Activated T-helper 2 cell treated with anti-CD3 and anti-CD28 coated beads, Interferon-gamma antibody, Interleukin-2, Interleukin-4, amounts not matched to agents 10 μg/mL and 5 μg/mL and 100 μg/mL, durations not matched to agents 14 hours and 24 hours and 36 hours (primary cell): ENCODE results near the gene CCDC178. TPM values are rescaled to one million over a fixed set of nuclear protein-coding genes. Genes with fewer than 3 reads are reported as not detected.

Source experiments
- DNase-seq: peaks from one replicate; pipeline ENCODE4 v3.0.0; 2021; ENCODE audit warnings: low spot score
- H3K27ac Mint-ChIP-seq: one replicate; pipeline ENCODE4 v1.8.0; 2021; ENCODE audit warnings: mixed read lengths
- H3K27me3 Mint-ChIP-seq: one replicate; pipeline ENCODE4 v1.8.0; 2021; ENCODE audit warnings: low read depth, mixed read lengths
- H3K36me3 Mint-ChIP-seq: one replicate; pipeline ENCODE4 v1.8.0; 2021; ENCODE audit warnings: low read depth, mixed read lengths
- H3K4me1 Mint-ChIP-seq: one replicate; pipeline ENCODE4 v1.8.0; 2021; ENCODE audit warnings: low read depth, mixed read lengths
- H3K4me3 Mint-ChIP-seq: one replicate; pipeline ENCODE4 v1.8.0; 2021; ENCODE audit warnings: low read depth, mild to moderate bottlenecking, moderate library complexity, mixed read lengths
- H3K9me3 Mint-ChIP-seq: one replicate; pipeline ENCODE4 v1.8.0; 2021; ENCODE audit warnings: mixed read lengths
- intact Hi-C: fragments of 100-400 bp; cut with micrococcal nuclease; formaldehyde crosslinking; loops from one replicate; pipeline ENCODE4 v1.15.1; 2023
- total RNA-seq: library from RNA; stranded (reverse); gene quantifications from 2 replicates; pipeline ENCODE4 v1.2.3, GENCODE V29; 2022

The CCDC178 gene, protein sequence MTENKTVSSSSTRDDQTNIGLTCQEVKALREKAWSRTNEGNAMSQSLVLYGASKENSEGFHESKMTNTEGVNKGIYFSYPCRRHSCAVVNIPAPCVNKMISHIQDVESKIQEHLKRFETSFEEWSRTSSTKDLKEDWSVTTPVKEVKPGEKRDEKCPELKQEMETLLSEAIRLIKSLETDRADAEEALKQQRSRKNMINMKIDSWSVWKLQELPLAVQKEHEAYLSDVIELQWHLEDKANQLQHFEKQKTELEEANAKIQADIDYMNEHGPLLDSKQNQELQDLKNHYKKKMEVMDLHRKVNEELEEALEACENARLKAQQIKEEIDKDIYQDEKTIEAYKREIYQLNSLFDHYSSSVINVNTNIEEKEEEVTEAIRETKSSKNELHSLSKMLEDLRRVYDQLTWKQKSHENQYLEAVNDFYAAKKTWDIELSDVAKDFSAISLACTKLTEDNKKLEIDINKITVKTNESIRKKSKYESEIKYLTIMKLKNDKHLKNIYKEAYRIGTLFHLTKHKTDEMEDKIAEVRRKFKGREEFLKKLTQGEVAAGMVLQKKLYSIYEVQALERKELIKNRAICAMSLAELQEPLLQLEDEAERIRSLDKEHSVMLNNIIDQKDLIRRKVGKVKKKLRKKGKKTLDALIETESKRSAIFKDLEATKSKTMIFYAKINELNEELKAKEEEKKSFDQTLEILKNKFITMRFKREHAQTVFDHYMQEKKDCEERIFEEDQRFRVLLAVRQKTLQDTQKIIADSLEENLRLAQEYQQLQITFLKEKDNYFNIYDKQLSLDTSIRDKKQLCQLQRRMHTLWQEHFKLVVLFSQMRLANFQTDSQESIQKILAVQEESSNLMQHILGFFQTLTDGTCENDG
- total RNA-seq, result not detected in 2 replicates

DNA sequence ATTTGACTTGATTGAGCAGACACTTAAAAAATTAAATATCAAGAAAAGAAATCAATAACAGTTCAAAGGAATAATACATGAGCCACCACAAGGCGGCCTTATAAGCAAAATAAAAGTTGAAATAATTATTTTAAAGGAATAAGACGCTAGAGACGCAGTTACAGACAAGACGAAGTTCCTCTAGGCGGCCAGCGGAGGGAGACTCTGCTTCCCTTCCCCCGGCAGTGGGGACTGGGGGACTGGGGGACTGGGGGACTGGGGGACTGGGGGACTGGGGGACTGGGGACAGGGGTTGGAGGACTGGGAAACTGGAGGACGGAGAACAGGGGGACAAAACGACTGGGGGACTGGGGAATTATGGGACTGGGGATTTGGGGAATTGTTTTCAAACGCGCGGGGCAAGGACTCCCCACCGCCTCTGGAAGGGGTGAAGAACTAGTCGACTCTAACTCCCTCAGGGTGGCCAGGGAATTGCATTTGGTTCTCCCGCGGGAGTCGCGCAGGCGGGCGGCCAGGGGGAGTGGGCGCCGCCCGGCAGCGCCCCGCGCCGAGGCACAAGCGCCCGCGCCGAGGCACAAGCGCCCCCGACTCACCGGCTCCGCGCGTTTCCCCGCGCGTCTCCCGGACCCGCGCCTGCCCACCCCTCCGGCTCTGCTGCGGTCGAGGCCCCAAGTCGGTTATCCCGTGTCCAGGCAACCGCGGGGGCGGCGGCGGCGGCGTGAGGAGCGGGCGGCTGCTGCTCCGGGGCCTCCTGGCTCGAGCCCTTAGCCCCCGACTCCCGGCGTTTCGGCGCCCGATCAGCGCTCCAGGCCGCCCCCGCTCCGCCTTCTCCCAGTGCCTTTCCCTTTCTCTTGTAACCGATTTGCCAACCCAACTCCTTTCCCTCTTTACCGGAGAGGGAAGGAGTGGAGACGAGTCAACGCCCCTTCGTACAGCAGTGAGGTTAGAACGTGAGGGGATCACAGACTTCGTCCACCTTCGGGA lies at the start of gene CCDC178:
Gene CCDC178 (minus strand): TSS at position 662 of the 984 bp plus-strand sequence. CDS start 28,633 bp downstream, outside the sequence.
- H3K4me3 Mint-ChIP-seq, result no peak within 1 kb of the TSS
- no peaks in the 10 kb centered on the region for H3K36me3 Mint-ChIP-seq
- peaks cover 3% of the 10 kb centered on the region for H3K9me3 Mint-ChIP-seq
- H3K27me3 Mint-ChIP-seq, result peaks cover 12% of the 10 kb centered on the region
- no peak for DNase-seq
- intact Hi-C loops, result no loop called here
- no peak within 1 kb of the TSS for H3K27ac Mint-ChIP-seq
- no peaks in the 10 kb centered on the region for H3K4me1 Mint-ChIP-seq

DNA sequence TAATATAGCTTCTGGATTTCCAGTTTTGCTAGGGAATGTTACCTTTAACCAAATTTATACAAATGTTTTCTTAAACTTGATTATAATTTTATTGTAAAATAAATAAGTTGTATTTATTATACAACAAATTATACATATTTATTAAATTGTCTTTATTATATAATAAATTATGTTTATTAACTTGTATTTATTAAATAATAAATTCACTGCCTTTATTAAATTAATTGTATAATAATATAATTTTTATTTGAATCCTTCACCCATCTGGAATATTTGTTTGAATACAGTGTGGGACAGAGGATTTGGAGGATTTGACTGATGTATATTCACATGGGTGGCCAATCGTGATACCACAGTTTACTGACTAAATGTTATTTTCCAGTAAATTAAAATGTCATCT lies 43.4 kb upstream of the CCDC178 start:
- Mint-ChIP-seq H3K27me3 (no peaks in the 10 kb centered on the region), H3K4me1 (no peaks in the 10 kb centered on the region), H3K4me3 (no peak overlapping the region), H3K27ac (no peak overlapping the region), H3K36me3 (no peaks in the 10 kb centered on the region), H3K9me3 (peaks cover 5% of the 10 kb centered on the region)
- DNase-seq, result no peak
- intact Hi-C loops, result no loop called here

DNA sequence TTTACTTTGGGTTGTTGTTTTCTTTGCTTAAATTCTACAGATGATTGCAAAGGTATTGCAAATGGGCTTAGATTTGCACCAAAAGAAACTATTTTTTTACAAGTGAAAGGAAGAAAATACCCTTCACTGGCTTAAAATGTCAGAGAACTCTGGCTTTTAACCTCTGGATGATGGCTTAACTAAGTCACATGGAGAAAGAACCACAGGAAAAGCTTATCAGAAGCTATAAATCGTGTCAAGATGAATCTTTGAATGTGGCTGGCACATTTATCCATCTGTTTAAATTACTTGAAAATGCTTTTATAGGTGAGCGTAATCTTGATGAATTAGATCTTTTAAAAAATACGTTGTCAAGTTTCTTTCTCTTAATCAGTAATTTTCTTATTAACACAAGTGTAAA lies 32.0 kb upstream of the CCDC178 start:
- Mint-ChIP-seq H3K27me3 (no peaks in the 10 kb centered on the region), H3K4me1 (no peaks in the 10 kb centered on the region), H3K27ac (no peak overlapping the region), H3K9me3 (peaks cover 8% of the 10 kb centered on the region), H3K4me3 (no peak overlapping the region), H3K36me3 (no peaks in the 10 kb centered on the region)
- intact Hi-C loops, result no loop called here
- no peak for DNase-seq

DNA sequence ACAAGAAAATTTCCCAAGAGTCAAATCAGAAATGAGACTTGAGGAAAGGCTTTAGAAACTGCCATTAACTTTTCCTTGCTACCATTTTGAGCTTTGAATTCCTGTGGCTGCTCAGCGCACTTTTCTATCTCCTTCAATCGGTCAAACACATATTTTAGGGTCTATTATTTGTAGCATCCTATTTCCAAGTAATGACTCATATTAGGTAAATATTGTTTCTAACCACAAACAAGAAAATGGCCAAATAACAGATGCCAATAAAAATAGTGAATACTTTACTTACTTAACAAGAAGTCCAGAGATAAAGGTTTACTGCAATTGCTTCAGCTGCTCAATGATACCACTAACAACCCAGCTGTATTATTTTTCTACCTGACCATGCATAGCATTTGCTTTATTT lies 29.7 kb upstream of the CCDC178 start:
- Mint-ChIP-seq H3K36me3 (no peaks in the 10 kb centered on the region), H3K4me3 (no peak overlapping the region), H3K27me3 (no peaks in the 10 kb centered on the region), H3K27ac (no peak overlapping the region), H3K4me1 (no peaks in the 10 kb centered on the region), H3K9me3 (peaks cover 8% of the 10 kb centered on the region)
- intact Hi-C loops, result no loop called here
- no peak for DNase-seq

DNA sequence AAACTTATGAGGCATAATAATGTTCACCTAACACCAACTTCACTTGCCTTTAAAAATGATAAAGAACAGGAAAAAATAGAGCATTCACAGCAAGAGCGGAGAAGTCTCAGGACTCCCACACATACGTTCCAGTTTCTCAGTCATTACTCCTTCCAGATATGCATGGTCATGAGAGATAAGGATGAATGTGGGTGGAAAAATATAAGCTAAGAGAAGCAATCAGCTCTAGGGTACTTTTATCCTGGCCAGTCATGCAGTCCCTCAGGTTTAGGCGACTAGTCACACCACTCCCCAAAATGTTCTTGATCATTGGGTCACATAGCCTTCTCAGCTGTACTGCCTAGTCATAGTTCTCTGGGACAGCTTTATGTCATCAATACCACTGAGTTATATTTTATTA lies 29.2 kb upstream of the CCDC178 start:
- H3K27ac Mint-ChIP-seq, result no peak overlapping the region
- H3K4me1 Mint-ChIP-seq, result no peaks in the 10 kb centered on the region
- no peaks in the 10 kb centered on the region for H3K36me3 Mint-ChIP-seq
- peaks cover 8% of the 10 kb centered on the region for H3K9me3 Mint-ChIP-seq
- no peaks in the 10 kb centered on the region for H3K27me3 Mint-ChIP-seq
- H3K4me3 Mint-ChIP-seq, result no peak overlapping the region
- DNase-seq, result no peak
- intact Hi-C loops, result no loop called here

DNA sequence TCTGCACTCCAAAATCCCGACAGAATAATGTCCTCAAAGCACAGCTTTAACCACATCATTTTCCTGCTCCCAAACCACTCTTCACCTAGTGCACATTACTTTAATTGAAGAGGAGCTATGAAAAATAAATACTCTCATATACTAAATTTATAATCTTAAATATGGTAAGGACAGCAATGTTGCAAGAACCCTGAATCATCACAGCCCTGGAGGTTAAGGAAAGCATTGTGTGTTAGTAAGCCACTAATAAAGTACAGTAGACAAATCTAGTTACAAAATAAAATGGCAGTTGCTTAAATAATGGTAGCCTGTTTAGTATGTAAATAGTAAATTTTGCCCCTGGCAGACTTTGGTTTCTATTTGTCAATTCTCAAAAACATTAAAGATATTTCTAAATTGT lies 27.0 kb upstream of the CCDC178 start:
- H3K9me3 Mint-ChIP-seq, result peaks cover 8% of the 10 kb centered on the region

DNA sequence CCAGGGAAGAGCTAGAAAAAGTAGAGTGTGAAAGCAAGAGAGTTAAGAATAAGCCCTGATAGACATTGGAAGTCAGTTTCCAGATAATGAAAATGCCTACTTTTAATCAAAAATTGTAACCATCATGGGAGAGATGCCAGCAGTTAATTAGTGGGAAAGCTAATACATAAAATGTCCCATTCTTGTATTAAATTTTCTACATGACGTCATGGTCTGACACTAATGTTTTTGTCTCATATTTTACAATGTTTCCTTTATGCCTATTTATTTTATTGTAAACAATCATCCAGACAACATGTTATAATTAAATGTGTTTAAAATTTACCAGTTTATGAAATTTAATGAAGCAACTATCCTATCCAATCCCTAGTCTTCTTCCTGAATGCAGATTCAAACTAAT lies 26.3 kb upstream of the CCDC178 start:
- Mint-ChIP-seq H3K4me3 (no peak overlapping the region), H3K27ac (no peak overlapping the region), H3K36me3 (no peaks in the 10 kb centered on the region), H3K9me3 (peaks cover 8% of the 10 kb centered on the region), H3K4me1 (no peaks in the 10 kb centered on the region), H3K27me3 (no peaks in the 10 kb centered on the region)
- DNase-seq, result no peak
- intact Hi-C loops, result no loop called here

More for the DNA sequence above, 27.0 kb upstream of the CCDC178 start:
- no peak for DNase-seq
- Mint-ChIP-seq H3K27me3 (no peaks in the 10 kb centered on the region), H3K36me3 (no peaks in the 10 kb centered on the region), H3K4me1 (no peaks in the 10 kb centered on the region), H3K4me3 (no peak overlapping the region), H3K27ac (no peak overlapping the region)
- intact Hi-C loops, result no loop called here

DNA sequence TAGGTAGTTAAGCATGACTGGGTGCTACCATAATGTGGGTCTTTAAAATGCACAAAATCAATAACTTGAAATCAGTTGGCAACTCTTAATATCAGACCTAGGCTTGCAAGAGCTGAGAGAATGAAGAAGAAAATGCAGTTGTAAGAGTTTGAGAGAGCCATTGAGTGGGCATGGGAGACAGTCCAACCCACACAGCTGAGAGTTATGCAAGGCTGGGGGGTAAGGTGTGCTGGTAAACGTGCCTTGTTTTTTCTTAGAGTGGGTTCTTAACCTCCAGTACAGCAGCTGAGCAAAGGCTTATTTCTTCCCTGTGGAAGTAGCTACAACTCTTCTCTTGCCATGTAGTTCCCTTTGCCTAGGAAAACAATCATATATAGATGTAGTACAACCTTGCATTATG lies 20.2 kb upstream of the CCDC178 start:
- H3K4me3 Mint-ChIP-seq, result no peak overlapping the region
- H3K27me3 Mint-ChIP-seq, result no peaks in the 10 kb centered on the region
- no peak overlapping the region for H3K27ac Mint-ChIP-seq

DNA sequence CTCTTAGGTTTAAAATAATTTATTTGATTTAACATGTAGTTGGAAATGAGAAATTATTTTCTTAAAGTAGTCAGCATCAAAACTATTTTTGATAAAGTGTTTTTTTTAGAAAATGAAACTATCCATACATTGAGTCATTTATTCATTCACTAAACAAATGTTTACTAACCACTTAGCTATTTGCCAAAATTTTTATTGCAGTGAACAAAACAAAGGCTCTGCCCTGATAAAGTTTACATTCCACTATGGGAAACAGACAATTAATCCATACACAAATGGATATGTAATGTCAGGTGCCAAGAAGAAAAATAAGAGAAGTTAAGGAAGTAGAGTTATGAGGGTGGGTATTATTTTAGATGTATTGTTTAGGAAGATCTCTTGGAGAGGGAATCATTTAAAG lies 19.1 kb upstream of the CCDC178 start:
- H3K27ac Mint-ChIP-seq, result no peak overlapping the region
- H3K9me3 Mint-ChIP-seq, result peaks cover 10% of the 10 kb centered on the region
- intact Hi-C loops, result no loop called here
- H3K36me3 Mint-ChIP-seq, result no peaks in the 10 kb centered on the region
- no peak for DNase-seq
- no peaks in the 10 kb centered on the region for H3K27me3 Mint-ChIP-seq
- H3K4me1 Mint-ChIP-seq, result no peaks in the 10 kb centered on the region
- H3K4me3 Mint-ChIP-seq, result no peak overlapping the region

More for the DNA sequence above, 20.2 kb upstream of the CCDC178 start:
- H3K9me3 Mint-ChIP-seq, result peaks cover under 1% of the 10 kb centered on the region
- H3K36me3 Mint-ChIP-seq, result no peaks in the 10 kb centered on the region
- DNase-seq, result no peak
- H3K4me1 Mint-ChIP-seq, result no peaks in the 10 kb centered on the region
- intact Hi-C loops, result no loop called here

DNA sequence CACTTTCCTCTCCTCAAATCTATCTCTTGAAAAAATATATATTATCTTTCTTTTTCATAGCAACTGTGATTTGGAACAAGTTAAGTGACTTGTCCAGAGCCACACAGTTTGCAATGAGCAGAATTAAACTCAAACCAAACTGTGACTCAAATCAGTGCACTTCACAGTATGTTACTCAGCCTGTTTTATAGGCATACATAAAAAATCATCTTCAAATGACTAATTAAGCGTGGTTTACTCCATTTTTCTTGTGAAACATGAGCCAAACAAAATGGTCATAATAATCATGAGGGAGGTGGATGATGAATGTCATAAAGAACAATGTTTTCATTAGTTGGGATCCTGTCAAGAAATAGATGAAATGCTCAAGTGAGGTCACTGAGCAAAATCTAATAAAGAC lies 6.1 kb upstream of the CCDC178 start:
- H3K36me3 Mint-ChIP-seq, result no peaks in the 10 kb centered on the region
- intact Hi-C loops, result no loop called here
- H3K4me1 Mint-ChIP-seq, result no peaks in the 10 kb centered on the region
- H3K27ac Mint-ChIP-seq, result no peak overlapping the region
- peaks cover 8% of the 10 kb centered on the region for H3K9me3 Mint-ChIP-seq
- peaks cover 1% of the 10 kb centered on the region for H3K27me3 Mint-ChIP-seq
- no peak overlapping the region for H3K4me3 Mint-ChIP-seq
- no peak for DNase-seq

DNA sequence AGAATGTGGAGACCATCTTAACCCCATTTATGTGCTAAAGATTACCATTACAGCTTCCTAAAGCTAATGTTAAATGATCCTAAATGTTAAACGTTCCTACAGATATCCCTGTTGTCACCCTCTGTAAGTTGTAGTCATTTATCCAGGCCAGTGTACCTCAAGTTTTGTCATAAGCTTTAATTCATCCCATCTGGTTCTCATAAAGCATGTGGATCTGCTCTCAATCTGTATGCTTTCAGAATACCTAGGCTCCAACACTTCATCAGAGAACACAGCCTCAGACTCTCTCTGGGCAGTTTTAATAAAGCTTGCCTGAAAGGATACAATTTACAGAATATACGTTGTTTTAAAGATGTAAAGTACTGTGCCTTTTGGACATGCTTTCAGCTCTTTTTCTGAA lies 4.2 kb upstream of the CCDC178 start:
- Mint-ChIP-seq H3K36me3 (no peaks in the 10 kb centered on the region), H3K4me1 (no peaks in the 10 kb centered on the region), H3K9me3 (peaks cover 8% of the 10 kb centered on the region), H3K27ac (no peak overlapping the region), H3K27me3 (peaks cover 9% of the 10 kb centered on the region), H3K4me3 (no peak overlapping the region)
- DNase-seq, result no peak
- intact Hi-C loops, result no loop called here

DNA sequence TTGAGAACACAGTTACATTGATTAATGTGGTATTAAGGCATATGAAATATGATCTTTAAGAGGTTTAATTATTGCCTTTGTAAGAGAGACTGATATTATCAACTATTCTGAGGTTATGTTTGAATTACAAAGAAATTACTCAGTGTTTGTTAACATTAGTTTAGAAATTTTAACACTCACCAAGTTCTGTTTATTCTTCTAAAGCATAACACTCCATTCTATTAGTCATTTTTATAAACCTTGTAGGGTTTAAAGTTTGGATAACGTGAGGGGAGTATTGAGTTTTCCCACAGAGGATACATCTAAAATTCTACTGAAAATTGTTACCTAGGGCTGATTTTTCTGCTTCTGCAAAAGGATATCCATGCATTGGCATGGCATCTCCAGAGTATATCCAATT lies 7.7 kb downstream of the CCDC178 start:
- Mint-ChIP-seq H3K27ac (no peak overlapping the region), H3K27me3 (no peaks in the 10 kb centered on the region), H3K4me1 (no peaks in the 10 kb centered on the region), H3K9me3 (no peaks in the 10 kb centered on the region), H3K4me3 (no peak overlapping the region), H3K36me3 (no peaks in the 10 kb centered on the region)
- intact Hi-C loops, result no loop called here
- no peak for DNase-seq
